HG03439 (cell line): ENCODE measurements around the gene RFX2.

ENCODE experiments used
- ATAC-seq: cut with Tn5 transposase; IDR thresholded peaks from one replicate; pipeline ENCODE4 v1.9.1; 2021; ENCODE audit warnings: mild to moderate bottlenecking, moderate library complexity; ENCODE audit not compliant: unreplicated experiment

RFX2 gene

GRCh38 chr19:5959260-5960004 lies 150.9 kb downstream of the RFX2 start:
- ATAC-seq = no peak

GRCh38 chr19:5958851-5959122 lies 151.5 kb downstream of the RFX2 start:
- ATAC-seq = no peak

GRCh38 chr19:5958074-5958850 lies 152.0 kb downstream of the RFX2 start:
- ATAC-seq = no peak

- no peak for ATAC-seq
These were observed 153.1 kb downstream of the RFX2 start for GRCh38 chr19:5957170-5957569.

- ATAC-seq = no peak
These were observed 153.6 kb downstream of the RFX2 start for GRCh38 chr19:5956728-5957127.

- ATAC-seq = no peak
These were observed 154.0 kb downstream of the RFX2 start for GRCh38 chr19:5956323-5956722.

GRCh38 chr19:5955636-5955935 lies 154.7 kb downstream of the RFX2 start:
- no peak for ATAC-seq

GRCh38 chr19:5954293-5954692 lies 156.0 kb downstream of the RFX2 start:
- ATAC-seq = no peak

- ATAC-seq = no peak
These were observed 156.6 kb downstream of the RFX2 start for GRCh38 chr19:5953680-5954213.

GRCh38 chr19:5953030-5953589 lies 157.2 kb downstream of the RFX2 start:
- ATAC-seq = no peak

- ATAC-seq = no peak
These were observed 157.9 kb downstream of the RFX2 start for GRCh38 chr19:5952193-5953029.

- ATAC-seq = no peak
These were observed 158.9 kb downstream of the RFX2 start for GRCh38 chr19:5951338-5951861.

- no peak for ATAC-seq
These were observed 159.6 kb downstream of the RFX2 start for GRCh38 chr19:5950741-5951140.

- no peak for ATAC-seq
These were observed 160.5 kb downstream of the RFX2 start for GRCh38 chr19:5949792-5950305.

GRCh38 chr19:5948752-5949564 lies 161.3 kb downstream of the RFX2 start:
- no peak for ATAC-seq

GRCh38 chr19:5947435-5947834 lies 162.9 kb downstream of the RFX2 start:
- ATAC-seq = no peak

GRCh38 chr19:5943623-5944022 lies 166.7 kb downstream of the RFX2 start:
- ATAC-seq = no peak
